Activated CD4-positive, alpha-beta T cell treated with anti-CD3 and anti-CD28 coated beads for 36 hours (primary cell): ENCODE data around the gene CD151. TPM values are rescaled to one million over a fixed set of nuclear protein-coding genes. Genes with fewer than 3 reads are reported as not detected.

Source experiments
- ATAC-seq: fragments of 200-7000 bp; cut with Tn5 transposase; one replicate; pipeline ENCODE4 v1.10.0; 2021; ENCODE audit warnings: mild to moderate bottlenecking, moderate library complexity
- CTCF ChIA-PET: fragments of 350-600 bp; sonication (Branson Sonifier 250); formaldehyde crosslinking; loops from one replicate; lab custom pipeline; 2021; ENCODE audit warnings: antibody characterized with exemption; lab: Charles Lee
- POLR2A ChIA-PET: fragments of 350-600 bp; sonication (Branson Sonifier 250); formaldehyde crosslinking; loops from one replicate; lab custom pipeline; 2021; ENCODE audit warnings: antibody characterized with exemption, inconsistent platforms; lab: Charles Lee
- DNase-seq: peaks from one replicate; pipeline ENCODE4 v3.0.0-alpha.2; 2020
- H3K27ac Mint-ChIP-seq: one replicate; pipeline ENCODE4 v1.8.0; 2021; ENCODE audit warnings: mixed read lengths
- H3K27me3 Mint-ChIP-seq: one replicate; pipeline ENCODE4 v1.8.0; 2021; ENCODE audit warnings: mixed read lengths
- H3K36me3 Mint-ChIP-seq: one replicate; pipeline ENCODE4 v1.8.0; 2021; ENCODE audit warnings: low read depth, mixed read lengths
- H3K4me1 Mint-ChIP-seq: one replicate; pipeline ENCODE4 v1.8.0; 2021; ENCODE audit warnings: mixed read lengths
- H3K4me3 Mint-ChIP-seq: one replicate; pipeline ENCODE4 v1.8.0; 2021; ENCODE audit warnings: mild to moderate bottlenecking, moderate library complexity, mixed read lengths
- H3K9me3 Mint-ChIP-seq: one replicate; pipeline ENCODE4 v1.8.0; 2021; ENCODE audit warnings: low read depth, mixed read lengths
- intact Hi-C, 2 experiments: fragments of 100-400 bp; cut with DNase I in 1 of 2; cut with micrococcal nuclease in 1 of 2; formaldehyde crosslinking; loops; one replicate each; pipeline versions ENCODE4 v1.14.2 to v1.15.1; 2022 to 2024; cut with DNase I, micrococcal nuclease
- total RNA-seq, 2 experiments: library from RNA; stranded (reverse); gene quantifications; one replicate each; pipeline ENCODE4 v1.2.3, GENCODE V29; 2021

CD151 gene
- total RNA-seq, 2 experiments from 2014 or later = 36.8 to 38.6 TPM

- Mint-ChIP-seq H3K27me3 (no peaks in the 10 kb centered on the region), H3K9me3 (no peaks in the 10 kb centered on the region), H3K27ac (peak overlapping the region; percentile 51), H3K4me1 (peaks cover 15% of the 10 kb centered on the region), H3K36me3 (peaks cover 8% of the 10 kb centered on the region), H3K4me3 (peak overlapping the region; percentile 76)
- intact Hi-C loops = no loop called here
- ChIA-PET CTCF (no interaction called here), POLR2A (interaction anchor here (0.6 kb wide), 1 partner anchor 44 kb away, joined by 3 read pairs; no protein-coding TSS in a partner anchor)
- DNase-seq (no peak), ATAC-seq (no peak)
These were observed 28.2 kb upstream of the CD151 start for GRCh38 chr11:804599-804964.

- peaks cover 32% of the 10 kb centered on the region for H3K36me3 Mint-ChIP-seq
- no peaks in the 10 kb centered on the region for H3K27me3 Mint-ChIP-seq
- peak overlapping the region; percentile 94 for H3K4me3 Mint-ChIP-seq
- peak overlapping the region; percentile 97 for H3K27ac Mint-ChIP-seq
- H3K9me3 Mint-ChIP-seq = no peaks in the 10 kb centered on the region
- intact Hi-C loops = loop anchor here (1.0 to 2.0 kb wide), 16 partner anchors 10 to 601 kb away; partner anchors contain the start of genes POLR2L (in 2 of the 2), TSPAN4 (in 2 of the 2), AP2A2 (in 1 of the 2) and BET1L (in 1 of the 2)
- DNase-seq (peak; percentile 64), ATAC-seq (peak; percentile 0)
- H3K4me1 Mint-ChIP-seq = peaks cover 34% of the 10 kb centered on the region
- CTCF ChIA-PET = interaction anchor here (0.8 to 1.2 kb wide), 3 partner anchors 10 to 31 kb away, joined by 3 read pairs; partner anchors contain the start of gene PNPLA2
- POLR2A ChIA-PET = interaction anchor here (0.7 to 2.0 kb wide), 3 partner anchors 11 to 33 kb away, joined by 3 to 24 read pairs (median 10); partner anchors contain the start of gene PNPLA2
These were observed 24.1 kb upstream of the CD151 start for GRCh38 chr11:808427-809286.

GRCh38 chr11:809287-810039, 23.3 kb upstream of the CD151 start, which contains the start of gene RPLP2:
Gene RPLP2 (plus strand): TSS chr11:809967. CDS start chr11:810235, 268 bp downstream.
- peak; percentile 99 for DNase-seq
- peaks cover 30% of the 10 kb centered on the region for H3K4me1 Mint-ChIP-seq
- intact Hi-C loops = loop anchor here (1.0 to 2.0 kb wide), 16 partner anchors 10 to 602 kb away; partner anchors contain the start of genes POLR2L (in 2 of the 2), TSPAN4 (in 2 of the 2), AP2A2 (in 1 of the 2) and BET1L (in 1 of the 2)
- peak within 1 kb of the TSS; percentile 97 for H3K27ac Mint-ChIP-seq
- peaks cover 35% of the 10 kb centered on the region for H3K36me3 Mint-ChIP-seq
- no peaks in the 10 kb centered on the region for H3K27me3 Mint-ChIP-seq
- peak within 1 kb of the TSS; percentile 94 for H3K4me3 Mint-ChIP-seq
- POLR2A ChIA-PET = interaction anchor here (1.4 to 2.0 kb wide), 2 partner anchors 10 to 13 kb away, joined by 10 to 24 read pairs; partner anchors contain the start of gene PNPLA2
- H3K9me3 Mint-ChIP-seq = no peaks in the 10 kb centered on the region
- peak; percentile 86 for ATAC-seq
- CTCF ChIA-PET = interaction anchor here (0.8 to 1.2 kb wide), 3 partner anchors 10 to 32 kb away, joined by 3 read pairs; partner anchors contain the start of gene PNPLA2

GRCh38 chr11:810040-810567, 22.6 kb upstream of the CD151 start:
- intact Hi-C loops = no loop called here
- ATAC-seq (no peak), DNase-seq (no peak)
- H3K36me3 Mint-ChIP-seq = peaks cover 35% of the 10 kb centered on the region
- ChIA-PET CTCF (interaction anchor here (1.2 kb wide), 1 partner anchor 9 kb away, joined by 3 read pairs; the partner anchor contains the start of gene PNPLA2), POLR2A (interaction anchor here (1.4 to 2.0 kb wide), 2 partner anchors 9 to 13 kb away, joined by 10 to 24 read pairs; partner anchors contain the start of gene PNPLA2)
- H3K4me3 Mint-ChIP-seq = peak overlapping the region; percentile 94
- H3K9me3 Mint-ChIP-seq = no peaks in the 10 kb centered on the region
- H3K4me1 Mint-ChIP-seq = peaks cover 30% of the 10 kb centered on the region
- H3K27me3 Mint-ChIP-seq = no peaks in the 10 kb centered on the region
- H3K27ac Mint-ChIP-seq = peak overlapping the region; percentile 97

GRCh38 chr11:811446-812245, 21.1 kb upstream of the CD151 start:
- ChIA-PET CTCF (interaction anchor here (0.6 kb wide), 1 partner anchor 114 kb away, joined by 4 read pairs; the partner anchor contains the start of gene AP2A2), POLR2A (interaction anchor here (0.9 kb wide), 1 partner anchor 8 kb away, joined by 5 read pairs; no protein-coding TSS in a partner anchor)
- peaks cover 30% of the 10 kb centered on the region for H3K4me1 Mint-ChIP-seq
- H3K36me3 Mint-ChIP-seq = peaks cover 35% of the 10 kb centered on the region
- ATAC-seq (no peak), DNase-seq (no peak)
- no peaks in the 10 kb centered on the region for H3K27me3 Mint-ChIP-seq
- peak overlapping the region; percentile 88 for H3K27ac Mint-ChIP-seq
- H3K9me3 Mint-ChIP-seq = no peaks in the 10 kb centered on the region
- intact Hi-C loops = no loop called here
- peak overlapping the region; percentile 94 for H3K4me3 Mint-ChIP-seq

GRCh38 chr11:812390-812789, 20.4 kb upstream of the CD151 start:
- POLR2A ChIA-PET = interaction anchor here (0.8 kb wide), 1 partner anchor 16 kb away, joined by 3 read pairs; no protein-coding TSS in a partner anchor
- H3K27me3 Mint-ChIP-seq = no peaks in the 10 kb centered on the region
- DNase-seq (no peak), ATAC-seq (no peak)
- CTCF ChIA-PET = interaction anchor here (0.6 kb wide), 1 partner anchor 113 kb away, joined by 4 read pairs; the partner anchor contains the start of gene AP2A2
- peaks cover 28% of the 10 kb centered on the region for H3K4me1 Mint-ChIP-seq
- H3K27ac Mint-ChIP-seq = peak overlapping the region; percentile 88
- H3K9me3 Mint-ChIP-seq = no peaks in the 10 kb centered on the region
- H3K36me3 Mint-ChIP-seq = peaks cover 35% of the 10 kb centered on the region
- intact Hi-C loops = no loop called here
- peak overlapping the region; percentile 94 for H3K4me3 Mint-ChIP-seq

GRCh38 chr11:813072-813455, 19.7 kb upstream of the CD151 start:
- H3K9me3 Mint-ChIP-seq = no peaks in the 10 kb centered on the region
- peak overlapping the region; percentile 94 for H3K4me3 Mint-ChIP-seq
- H3K27me3 Mint-ChIP-seq = no peaks in the 10 kb centered on the region
- ChIA-PET CTCF (interaction anchor here (0.7 kb wide), 1 partner anchor 28 kb away, joined by 3 read pairs; no protein-coding TSS in a partner anchor), POLR2A (interaction anchor here (0.8 kb wide), 1 partner anchor 17 kb away, joined by 3 read pairs; no protein-coding TSS in a partner anchor)
- intact Hi-C loops = no loop called here
- H3K4me1 Mint-ChIP-seq = peaks cover 24% of the 10 kb centered on the region
- DNase-seq (no peak), ATAC-seq (no peak)
- peak overlapping the region; percentile 19 for H3K27ac Mint-ChIP-seq
- peaks cover 33% of the 10 kb centered on the region for H3K36me3 Mint-ChIP-seq

GRCh38 chr11:813456-814096, 19.2 kb upstream of the CD151 start:
- no peaks in the 10 kb centered on the region for H3K9me3 Mint-ChIP-seq
- POLR2A ChIA-PET = no interaction called here
- CTCF ChIA-PET = interaction anchor here (0.7 kb wide), 1 partner anchor 28 kb away, joined by 3 read pairs; no protein-coding TSS in a partner anchor
- intact Hi-C loops = no loop called here
- DNase-seq = no peak
- no peak overlapping the region for H3K4me3 Mint-ChIP-seq
- peaks cover 21% of the 10 kb centered on the region for H3K4me1 Mint-ChIP-seq
- peak overlapping the region; percentile 27 for H3K27ac Mint-ChIP-seq
- H3K27me3 Mint-ChIP-seq = no peaks in the 10 kb centered on the region
- H3K36me3 Mint-ChIP-seq = peaks cover 33% of the 10 kb centered on the region
- ATAC-seq = no peak

GRCh38 chr11:815675-816432, 16.9 kb upstream of the CD151 start:
- Mint-ChIP-seq H3K27me3 (no peaks in the 10 kb centered on the region), H3K27ac (no peak overlapping the region), H3K9me3 (no peaks in the 10 kb centered on the region), H3K4me1 (peaks cover 25% of the 10 kb centered on the region), H3K36me3 (peaks cover 25% of the 10 kb centered on the region), H3K4me3 (no peak overlapping the region)
- ATAC-seq = no peak
- intact Hi-C loops = no loop called here
- ChIA-PET POLR2A (no interaction called here), CTCF (no interaction called here)
- DNase-seq = no peak
